ENCODE results near the gene MKI67. TPM values are rescaled to one million over a fixed set of nuclear protein-coding genes. Genes with fewer than 3 reads are reported as not detected.

Gene MKI67
- total RNA-seq, 1 experiment from 2014 or later, result 151 TPM

Other genes starting within 250 kb of the MKI67 start
- gene CLRN3, start 233.5 kb downstream of the MKI67 start, total RNA-seq (2021; ENCODE audit: unreplicated experiment), result not detected
- 0.44 TPM for gene PTPRE, start 219.3 kb downstream of the MKI67 start, total RNA-seq (2021; ENCODE audit: unreplicated experiment)

Measured in Panc1 (cell line).